Measurements from ENCODE around the gene RFK.

Gene RFK

DNA sequence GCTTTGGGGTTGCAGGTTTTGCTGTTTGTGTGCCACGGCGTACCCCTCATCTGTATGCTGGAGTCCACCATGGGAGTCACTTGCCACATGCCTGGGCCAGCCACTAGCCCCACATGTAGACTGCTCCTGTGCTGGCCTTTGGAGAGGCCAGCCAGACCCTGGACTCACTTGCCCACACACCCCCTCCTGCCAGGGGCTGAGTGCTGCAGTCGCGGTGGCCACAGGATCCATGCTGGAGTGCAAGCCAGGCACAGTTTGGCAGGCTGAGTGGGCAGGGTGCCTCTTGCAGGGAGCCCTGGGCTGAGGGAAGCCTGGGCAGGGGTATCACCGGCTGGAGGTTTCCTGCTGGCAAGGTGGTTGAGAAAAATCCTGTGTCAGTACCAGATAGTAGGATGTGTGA is 39.2 kb upstream of the RFK start:
- in situ Hi-C loops (cut with MboI; ENCODE audit: low sequenced_read_pairs, unreplicated experiment), result no loop called here
- TF ChIP-seq, protein P1, sequence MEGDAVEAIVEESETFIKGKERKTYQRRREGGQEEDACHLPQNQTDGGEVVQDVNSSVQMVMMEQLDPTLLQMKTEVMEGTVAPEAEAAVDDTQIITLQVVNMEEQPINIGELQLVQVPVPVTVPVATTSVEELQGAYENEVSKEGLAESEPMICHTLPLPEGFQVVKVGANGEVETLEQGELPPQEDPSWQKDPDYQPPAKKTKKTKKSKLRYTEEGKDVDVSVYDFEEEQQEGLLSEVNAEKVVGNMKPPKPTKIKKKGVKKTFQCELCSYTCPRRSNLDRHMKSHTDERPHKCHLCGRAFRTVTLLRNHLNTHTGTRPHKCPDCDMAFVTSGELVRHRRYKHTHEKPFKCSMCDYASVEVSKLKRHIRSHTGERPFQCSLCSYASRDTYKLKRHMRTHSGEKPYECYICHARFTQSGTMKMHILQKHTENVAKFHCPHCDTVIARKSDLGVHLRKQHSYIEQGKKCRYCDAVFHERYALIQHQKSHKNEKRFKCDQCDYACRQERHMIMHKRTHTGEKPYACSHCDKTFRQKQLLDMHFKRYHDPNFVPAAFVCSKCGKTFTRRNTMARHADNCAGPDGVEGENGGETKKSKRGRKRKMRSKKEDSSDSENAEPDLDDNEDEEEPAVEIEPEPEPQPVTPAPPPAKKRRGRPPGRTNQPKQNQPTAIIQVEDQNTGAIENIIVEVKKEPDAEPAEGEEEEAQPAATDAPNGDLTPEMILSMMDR (IDR thresholded peaks at IDR 0.05; ENCODE audit: borderline replicate concordance, control extremely low read depth, extremely low read depth, insufficient read depth, missing control alignments), result no peak
- DNase-seq (ENCODE audit: low spot score), result no peak

DNA sequence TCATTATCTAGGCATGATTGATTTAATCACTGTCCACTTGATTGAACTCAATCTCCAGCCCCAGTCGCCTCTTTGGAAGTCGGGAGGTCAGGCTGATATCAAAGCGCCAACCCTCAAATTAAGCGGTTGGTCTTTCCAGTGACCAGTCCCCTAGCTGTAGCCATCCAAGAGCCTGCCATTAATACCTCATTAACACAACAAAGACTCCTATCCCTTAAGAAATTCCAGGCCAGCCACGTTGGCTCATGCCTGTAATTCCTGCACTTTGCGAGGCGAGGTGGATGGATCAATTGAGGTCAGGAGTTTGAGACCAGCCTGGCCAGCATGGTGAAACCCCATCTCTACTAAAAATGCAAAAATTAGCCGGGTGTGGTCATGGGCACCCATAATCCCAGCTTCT is 37.4 kb upstream of the RFK start:
- in situ Hi-C loops (cut with MboI; ENCODE audit: low sequenced_read_pairs, unreplicated experiment), result no loop called here
- no peak for DNase-seq (ENCODE audit: low spot score)

DNA sequence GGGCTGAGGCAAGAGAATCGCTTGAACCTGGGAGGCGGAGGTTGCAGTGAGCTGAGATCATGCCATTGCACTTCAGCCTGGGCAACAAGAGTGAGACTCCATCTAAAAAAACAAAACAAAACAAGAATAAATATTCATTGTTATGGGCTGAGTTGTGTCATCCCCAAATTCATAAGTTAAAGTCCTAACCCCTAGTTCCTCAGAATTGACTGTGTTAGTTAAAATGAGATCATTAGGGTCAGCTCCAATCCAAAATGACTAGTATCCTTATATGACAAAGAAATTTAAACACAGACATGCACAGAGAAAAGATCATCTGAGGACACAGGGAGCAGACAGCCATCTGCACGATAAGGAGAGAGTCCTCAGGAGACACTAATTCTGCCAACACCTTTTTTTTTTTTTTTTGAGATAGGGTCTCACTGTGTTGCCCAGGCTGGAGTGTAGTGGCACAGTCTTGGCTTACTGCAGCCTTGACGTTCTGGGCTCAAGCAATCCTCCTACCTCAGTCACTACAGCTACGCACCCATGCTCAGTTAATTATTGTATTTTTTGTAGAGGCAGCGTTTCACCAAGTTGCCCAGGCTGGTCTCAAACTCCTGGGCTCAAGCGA is 32.7 kb upstream of the RFK start:
- in situ Hi-C loops (cut with MboI; ENCODE audit: low sequenced_read_pairs, unreplicated experiment), result no loop called here
- DNase-seq (ENCODE audit: low spot score), result no peak
- TF ChIP-seq, protein P1 (IDR thresholded peaks at IDR 0.05; ENCODE audit: borderline replicate concordance, control extremely low read depth, extremely low read depth, insufficient read depth, missing control alignments), result no peak

More for the DNA sequence above, 37.4 kb upstream of the RFK start:
- TF ChIP-seq, protein P1 (IDR thresholded peaks at IDR 0.05; ENCODE audit: borderline replicate concordance, control extremely low read depth, extremely low read depth, insufficient read depth, missing control alignments), result no peak

DNA sequence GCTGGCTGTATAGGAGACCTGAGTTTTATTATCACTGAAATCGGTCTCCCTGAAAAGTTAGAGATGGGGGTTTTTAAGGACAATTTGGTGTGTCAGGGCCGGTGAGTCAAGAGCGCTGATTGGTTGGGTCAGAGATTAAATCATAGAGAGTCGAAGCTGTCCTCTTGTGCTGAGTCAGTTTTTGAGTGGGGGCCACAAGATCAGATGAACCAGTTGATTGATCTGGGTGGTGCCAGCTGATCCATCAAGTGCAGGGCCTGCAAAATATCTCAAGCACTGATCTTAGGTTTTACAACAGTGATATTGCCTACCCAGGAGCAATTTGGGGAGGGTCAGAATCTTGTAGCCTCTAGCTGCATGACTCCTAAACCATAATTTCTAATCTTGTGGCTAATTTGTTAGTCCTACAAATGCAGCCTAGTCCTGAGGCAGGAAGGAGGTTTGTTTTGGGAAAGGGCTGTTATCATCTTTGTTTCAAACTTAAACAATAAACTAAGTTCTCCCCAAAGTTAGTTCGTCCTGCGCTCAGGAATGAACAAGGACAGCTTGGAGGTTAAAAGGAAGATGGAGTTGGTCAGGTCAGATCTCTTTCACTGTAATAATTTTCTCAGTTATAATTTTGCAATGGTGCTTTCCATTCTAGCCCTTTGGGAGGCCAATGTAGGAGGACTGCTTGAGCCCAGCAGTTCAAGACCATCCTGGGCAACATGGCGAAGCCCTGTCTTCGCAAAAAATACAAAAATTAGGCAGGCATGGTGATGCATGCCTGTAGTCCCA is 31.6 kb upstream of the RFK start:
- TF ChIP-seq, protein P1 (IDR thresholded peaks at IDR 0.05; ENCODE audit: borderline replicate concordance, control extremely low read depth, extremely low read depth, insufficient read depth, missing control alignments), result no peak
- in situ Hi-C loops (cut with MboI; ENCODE audit: low sequenced_read_pairs, unreplicated experiment), result no loop called here
- no peak for DNase-seq (ENCODE audit: low spot score)

DNA sequence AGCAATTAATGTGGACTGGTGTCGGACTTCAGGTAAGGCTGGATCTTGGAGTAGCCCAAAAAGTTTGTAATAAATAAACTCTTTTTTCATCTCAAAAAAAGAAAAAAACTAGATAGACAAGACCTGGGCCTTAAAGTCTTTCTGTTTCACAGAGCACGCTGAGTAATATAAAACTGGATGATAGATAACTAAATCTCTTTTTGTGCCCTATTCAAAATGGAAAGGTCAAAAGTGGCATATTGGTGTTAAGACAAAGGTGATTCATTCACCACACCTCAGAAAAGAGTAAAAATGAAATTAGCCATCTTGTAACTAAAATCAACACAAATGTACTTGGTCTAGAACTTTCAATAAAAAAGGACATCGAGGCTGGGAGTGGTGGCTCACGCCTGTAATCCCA is 30.3 kb upstream of the RFK start:
- no peak for DNase-seq (ENCODE audit: low spot score)
- TF ChIP-seq, protein P1 (IDR thresholded peaks at IDR 0.05; ENCODE audit: borderline replicate concordance, control extremely low read depth, extremely low read depth, insufficient read depth, missing control alignments), result no peak
- in situ Hi-C loops (cut with MboI; ENCODE audit: low sequenced_read_pairs, unreplicated experiment), result no loop called here

DNA sequence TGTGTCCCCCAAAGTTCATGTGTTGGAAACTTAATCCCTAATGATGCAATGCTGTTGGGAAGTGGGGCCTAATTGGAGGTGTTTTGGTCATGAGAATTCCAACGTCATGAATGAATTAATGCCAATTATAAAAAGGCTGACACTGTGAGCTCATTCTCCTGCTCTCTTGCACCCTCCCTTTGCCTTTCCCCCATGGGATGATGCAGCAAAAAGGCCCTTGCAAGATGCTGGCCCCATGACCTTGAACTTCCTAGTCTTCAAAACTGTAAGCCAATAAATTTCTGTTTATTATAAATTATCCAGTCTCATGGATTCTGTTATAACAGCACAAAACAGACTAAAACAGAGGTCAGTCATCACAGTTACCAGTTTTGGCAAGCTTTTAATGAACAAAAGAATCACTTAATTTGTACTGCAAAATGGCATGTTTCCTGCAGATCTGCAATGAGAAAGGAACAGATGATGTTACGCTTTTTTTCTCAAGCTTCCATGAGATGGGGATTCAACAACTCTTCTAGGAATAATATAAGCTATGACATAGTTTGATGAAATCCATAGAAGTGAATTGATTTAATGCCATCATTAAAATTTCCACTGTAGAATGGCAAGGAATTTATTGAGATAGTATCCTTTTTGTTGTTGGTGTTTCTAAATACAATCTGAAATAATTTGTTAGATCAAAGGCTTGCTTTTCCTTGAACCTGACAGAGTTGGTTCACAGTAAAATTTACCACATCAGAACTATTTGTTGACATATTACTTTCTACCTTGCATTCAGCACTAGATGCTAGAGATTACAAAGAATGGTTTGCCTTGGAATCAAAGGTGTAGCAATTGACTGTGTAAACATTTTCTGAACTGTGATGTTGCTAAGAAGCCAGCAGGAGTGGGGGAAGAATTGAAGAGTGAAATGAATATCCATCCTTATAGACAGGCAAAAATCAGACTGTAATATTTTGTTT is 29.3 kb upstream of the RFK start:
- in situ Hi-C loops (cut with MboI; ENCODE audit: low sequenced_read_pairs, unreplicated experiment), result no loop called here

More for the DNA sequence above, 29.3 kb upstream of the RFK start:
- TF ChIP-seq, protein P1 (IDR thresholded peaks at IDR 0.05; ENCODE audit: borderline replicate concordance, control extremely low read depth, extremely low read depth, insufficient read depth, missing control alignments), result no peak
- no peak for DNase-seq (ENCODE audit: low spot score)
